GM18909 (cell line): ENCODE data around the gene LAMTOR1.

Source experiments
- ATAC-seq: cut with Tn5 transposase; IDR thresholded peaks from one replicate; pipeline ENCODE4 v1.9.1; 2021; ENCODE audit warnings: mild to moderate bottlenecking; ENCODE audit not compliant: unreplicated experiment, poor library complexity

LAMTOR1 gene

GRCh38 chr11:72084076-72084475 lies 19.0 kb downstream of the LAMTOR1 start:
- ATAC-seq = no peak

- ATAC-seq = no peak
Measured at GRCh38 chr11:72083414-72083813, 19.7 kb downstream of the LAMTOR1 start.

- ATAC-seq = no peak
Measured at GRCh38 chr11:72081821-72082453, 21.2 kb downstream of the LAMTOR1 start.

- no peak for ATAC-seq
Measured at GRCh38 chr11:72081184-72081644, 21.9 kb downstream of the LAMTOR1 start.

- peak; percentile 92 for ATAC-seq
Measured at GRCh38 chr11:72080326-72081183, 22.5 kb downstream of the LAMTOR1 start, which contains the start of the genes LRRC51 and NUMA1. TSS of gene LRRC51 (plus strand) at chr11:72080850. CDS start at chr11:72089084, 8,234 bp downstream. TSS of gene NUMA1 (minus strand) at chr11:72080542. CDS start at chr11:72035943, 44,599 bp downstream.

GRCh38 chr11:72079819-72080325 lies 23.2 kb downstream of the LAMTOR1 start:
- ATAC-seq = no peak

- ATAC-seq = no peak
Measured at GRCh38 chr11:72078477-72078876, 24.6 kb downstream of the LAMTOR1 start.

- ATAC-seq = no peak
Measured at GRCh38 chr11:72075756-72076155, 27.3 kb downstream of the LAMTOR1 start.

- ATAC-seq = no peak
Measured at GRCh38 chr11:72075109-72075508, 28.0 kb downstream of the LAMTOR1 start.

GRCh38 chr11:72072348-72072747 lies 30.7 kb downstream of the LAMTOR1 start:
- no peak for ATAC-seq

GRCh38 chr11:72070491-72070890 lies 32.6 kb downstream of the LAMTOR1 start:
- no peak for ATAC-seq

GRCh38 chr11:72069787-72070251 lies 33.3 kb downstream of the LAMTOR1 start:
- no peak for ATAC-seq

GRCh38 chr11:72069200-72069599 lies 33.9 kb downstream of the LAMTOR1 start:
- no peak for ATAC-seq

GRCh38 chr11:72067676-72068075 lies 35.4 kb downstream of the LAMTOR1 start:
- no peak for ATAC-seq

- no peak for ATAC-seq
Measured at GRCh38 chr11:72067266-72067665, 35.8 kb downstream of the LAMTOR1 start.

- no peak for ATAC-seq
Measured at GRCh38 chr11:72066855-72067254, 36.2 kb downstream of the LAMTOR1 start.

- no peak for ATAC-seq
Measured at GRCh38 chr11:72061739-72062396, 41.2 kb downstream of the LAMTOR1 start.

- ATAC-seq = no peak
Measured at GRCh38 chr11:72058416-72059034, 44.6 kb downstream of the LAMTOR1 start.

- ATAC-seq = no peak
Measured at GRCh38 chr11:72048766-72049460, 54.2 kb downstream of the LAMTOR1 start.
